Fibroblast of peridontal ligament (primary cell): ENCODE measurements around the gene LCLAT1.
A peak's percentile ranks its signal among the peaks of the same experiment; 100 is the strongest.
"Not testable (repeated sequence)": the region's sequence is repeated elsewhere in the genome, so short reads cannot be mapped to it uniquely, and the experiment has no call there.

Source experiments
- DNase-seq: peaks from one replicate; pipeline ENCODE4 v3.0.0-alpha.2; 2010; ENCODE audit errors: extremely low read depth

LCLAT1 gene

DNA sequence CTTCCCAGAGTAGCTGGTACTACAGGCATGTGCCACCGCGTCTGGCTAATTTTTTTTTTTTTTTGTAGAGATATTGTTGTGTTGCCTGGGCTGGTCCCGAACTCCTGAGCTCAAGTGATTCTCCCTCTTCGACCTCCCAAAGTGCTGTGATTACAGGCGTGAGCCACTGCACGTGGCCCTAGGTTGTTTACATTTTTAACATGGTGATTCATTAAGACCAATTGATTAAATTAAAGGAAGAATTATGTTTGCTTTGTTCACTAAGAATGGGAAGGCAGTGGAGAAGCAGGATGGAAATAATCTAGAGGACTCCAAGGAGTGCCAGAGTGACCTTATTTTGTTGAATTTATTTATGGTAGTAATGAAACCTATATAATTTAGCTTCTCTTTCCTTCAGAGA lies 7.5 kb downstream of the LCLAT1 start:
- DNase-seq = no peak

DNA sequence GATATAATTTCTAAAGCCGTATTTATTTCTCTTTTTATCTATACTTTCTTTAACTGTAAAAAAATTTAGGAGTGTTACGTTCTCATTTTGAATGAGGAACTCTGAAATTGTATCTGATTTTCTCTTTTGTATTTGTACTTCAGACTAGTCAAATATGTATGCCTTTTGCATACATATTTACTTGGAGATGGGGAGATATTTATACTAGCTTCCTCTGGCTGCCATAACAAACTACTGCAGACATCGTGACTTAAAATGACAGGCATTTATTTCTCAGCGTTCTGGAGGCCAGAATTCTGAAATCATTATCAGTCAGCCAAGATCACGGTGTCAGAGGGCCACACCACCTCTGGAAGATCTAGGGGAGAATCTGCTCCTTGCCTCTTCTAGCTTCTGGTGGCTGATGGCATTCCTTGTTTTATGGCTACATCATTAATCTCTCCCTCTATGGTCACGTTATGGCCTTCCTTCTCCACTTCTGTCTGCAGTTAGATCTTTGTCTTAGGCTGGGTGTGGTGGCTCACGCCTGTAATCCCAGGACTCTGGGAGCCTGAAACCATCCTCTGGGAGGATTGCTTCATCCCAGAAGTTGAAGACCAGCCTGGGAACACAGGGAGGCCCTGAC lies 8.2 kb downstream of the LCLAT1 start:
- no peak for DNase-seq

DNA sequence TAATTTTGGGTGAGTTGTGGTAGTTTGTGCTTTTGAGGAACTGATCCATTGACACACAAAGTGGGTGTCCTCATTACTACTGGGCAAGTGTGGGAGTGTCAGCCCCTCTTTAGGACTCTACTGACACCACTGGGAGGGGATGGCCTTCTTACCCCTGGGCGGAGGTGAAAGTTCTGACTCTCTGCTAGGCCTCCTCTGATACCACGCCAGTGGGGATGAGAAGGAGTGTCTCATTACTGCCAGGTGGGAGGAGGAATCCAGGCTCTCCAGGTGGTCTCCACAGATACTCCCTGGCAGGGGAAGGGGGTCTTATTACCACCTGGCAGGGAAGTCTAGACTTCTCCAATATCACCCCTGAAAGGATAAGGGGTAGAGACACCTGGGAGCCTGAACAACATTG lies 9.1 kb downstream of the LCLAT1 start:
- no peak for DNase-seq

DNA sequence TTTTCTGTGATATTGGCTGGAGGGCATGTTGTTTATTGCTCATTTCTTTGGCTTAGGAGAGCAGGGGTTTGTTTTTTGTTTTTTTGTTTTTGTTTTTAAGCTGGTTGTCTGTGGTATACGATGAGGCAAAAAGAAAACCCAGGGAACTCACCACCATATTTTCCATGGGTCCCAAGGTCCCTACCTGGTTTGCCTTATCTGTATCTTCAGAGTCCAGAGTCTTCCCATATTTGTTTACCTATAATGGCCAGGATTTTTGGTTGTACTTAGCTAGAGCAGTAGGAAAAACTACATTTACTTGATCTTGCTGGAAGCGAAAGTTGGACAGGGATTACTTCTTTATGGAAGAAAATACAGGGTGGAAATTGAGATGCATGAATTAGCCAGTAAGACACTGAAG lies 9.5 kb downstream of the LCLAT1 start:
- DNase-seq = no peak

DNA sequence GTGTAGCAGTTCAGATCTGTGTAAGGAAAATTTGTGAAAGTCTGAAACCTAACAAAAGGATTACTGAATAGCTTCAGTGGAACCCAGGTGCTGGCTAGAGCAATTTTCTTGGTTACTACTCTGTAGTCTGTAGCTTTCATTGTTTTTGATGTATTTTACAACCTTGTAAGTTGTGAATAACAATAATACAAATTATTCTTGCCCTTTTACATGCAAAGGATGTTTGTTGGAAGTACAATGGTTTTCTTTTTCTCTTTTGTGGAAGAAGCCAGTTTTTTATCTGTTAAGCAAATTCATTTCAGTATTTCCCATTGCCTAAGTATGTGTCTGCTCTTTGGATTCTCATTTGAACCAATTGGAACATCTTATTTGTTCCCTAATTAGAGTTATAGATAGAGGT lies 10.2 kb downstream of the LCLAT1 start:
- no peak for DNase-seq

DNA sequence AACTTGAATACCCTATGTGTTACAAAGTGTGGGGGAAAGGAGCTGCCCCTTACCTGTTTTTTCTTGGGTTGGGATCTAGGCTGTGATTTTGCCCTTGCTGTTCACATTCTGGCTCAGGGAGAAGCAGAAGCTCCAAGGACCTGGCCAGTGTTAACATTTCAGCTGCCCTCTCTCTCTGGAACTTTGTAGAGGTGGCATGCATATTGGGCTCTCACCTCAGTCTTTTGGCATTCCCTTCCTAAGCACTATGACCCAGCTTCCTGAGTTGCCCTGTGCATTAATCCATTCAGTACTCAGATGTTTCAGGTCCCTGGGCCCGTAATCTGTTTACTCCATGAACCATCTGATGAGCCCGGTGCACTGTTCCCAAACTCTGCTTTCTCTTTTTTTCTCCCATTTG lies 12.1 kb downstream of the LCLAT1 start:
- DNase-seq = no peak

DNA sequence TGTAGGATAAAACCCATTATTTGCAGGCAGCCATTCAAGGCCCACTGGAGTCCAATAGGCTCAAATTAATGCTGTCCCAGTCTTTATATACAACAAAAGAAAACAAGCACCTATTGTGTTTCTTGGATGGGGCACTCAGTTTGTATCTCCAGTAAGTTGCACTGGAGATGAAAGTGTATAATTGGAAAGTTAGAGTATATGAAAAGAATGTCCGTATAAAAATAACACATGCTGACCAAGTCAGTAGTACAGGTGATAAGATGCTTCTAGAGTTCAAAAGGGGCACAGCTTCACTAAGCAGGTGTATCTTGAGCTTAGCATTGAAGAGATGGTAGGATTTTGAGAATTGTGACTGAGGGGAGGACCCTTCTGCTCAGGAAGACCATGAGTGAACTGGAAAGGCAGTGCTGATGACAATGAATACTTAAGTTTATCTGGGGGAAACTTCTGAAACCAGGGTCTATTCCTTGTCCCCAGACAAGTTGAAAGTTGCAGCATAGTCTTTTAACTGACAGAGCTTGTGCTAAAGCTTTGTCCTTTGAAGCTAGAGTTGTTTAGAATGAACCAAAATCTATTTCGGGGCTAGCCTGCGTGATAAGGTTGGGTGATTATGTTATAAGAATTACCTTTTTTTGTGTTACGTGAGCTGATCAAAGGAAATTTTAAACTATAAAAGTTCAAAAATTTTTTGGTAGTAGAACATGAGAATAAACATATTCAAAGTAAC lies 15.2 kb downstream of the LCLAT1 start:
- DNase-seq = no peak

DNA sequence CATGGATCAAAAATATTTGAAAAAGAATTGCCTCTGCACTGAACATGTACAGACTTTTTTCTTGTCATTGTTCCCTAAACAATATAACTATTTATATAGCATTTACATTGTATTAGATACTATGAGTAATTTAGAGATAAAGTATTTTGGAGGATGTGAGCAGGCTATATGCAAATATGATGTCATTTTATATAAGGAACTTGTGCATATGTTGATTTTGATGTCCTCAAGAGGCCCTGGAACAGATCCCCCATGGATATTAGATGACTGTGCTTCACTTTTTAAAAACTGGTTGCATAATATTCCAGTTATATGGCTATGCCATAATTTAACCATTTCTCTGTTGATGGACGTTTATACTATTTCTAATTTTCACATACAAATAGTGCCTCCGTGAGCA lies 16.5 kb downstream of the LCLAT1 start:
- DNase-seq = no peak

DNA sequence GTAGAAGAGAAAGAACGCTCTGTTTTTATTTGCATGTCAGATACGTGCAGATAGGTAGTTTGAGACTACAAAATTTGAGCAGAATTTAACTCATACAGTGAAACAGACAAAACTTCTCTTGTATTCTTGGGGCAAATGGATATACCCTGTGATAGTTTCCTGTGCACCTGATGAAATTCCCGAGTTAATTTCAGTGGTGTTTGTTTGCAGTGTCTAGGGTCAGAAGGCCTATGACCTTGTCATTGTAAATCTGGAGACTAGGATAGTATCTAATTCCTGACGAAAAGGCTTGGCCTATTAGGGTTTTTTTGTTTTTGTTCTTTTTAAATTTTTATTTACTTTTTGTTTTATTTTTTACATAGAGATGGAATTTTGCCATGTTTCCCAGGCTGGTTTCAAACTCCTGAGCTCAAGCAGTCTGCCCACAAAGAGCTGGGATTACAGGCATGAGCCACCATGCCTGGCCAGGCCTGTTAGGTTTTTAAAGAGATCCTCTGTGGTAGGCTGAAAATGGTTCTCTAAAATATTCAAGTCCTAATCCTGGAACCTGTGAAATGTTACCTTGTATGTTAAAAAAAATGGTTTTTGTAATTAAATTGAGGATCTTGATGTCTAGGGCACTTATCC lies 17.6 kb downstream of the LCLAT1 start:
- no peak for DNase-seq

DNA sequence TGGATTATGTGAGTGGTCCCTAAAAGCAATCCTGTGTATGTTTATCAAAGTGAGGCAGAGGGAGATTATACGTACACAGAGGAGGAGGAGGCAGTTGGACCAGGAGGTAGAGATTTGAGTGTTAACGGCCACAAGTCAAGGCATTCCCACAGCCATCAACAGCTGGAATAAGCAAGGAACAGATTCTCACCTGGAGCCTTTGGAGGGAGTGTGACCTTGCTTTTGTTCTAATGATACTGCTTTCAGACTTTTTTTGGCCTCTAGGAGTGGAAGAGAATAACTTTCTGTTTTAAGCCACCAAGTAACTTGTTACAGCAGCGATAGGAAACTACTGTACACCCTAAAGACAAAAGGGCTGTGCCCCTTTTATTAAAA lies 18.1 kb downstream of the LCLAT1 start:
- DNase-seq = no peak

DNA sequence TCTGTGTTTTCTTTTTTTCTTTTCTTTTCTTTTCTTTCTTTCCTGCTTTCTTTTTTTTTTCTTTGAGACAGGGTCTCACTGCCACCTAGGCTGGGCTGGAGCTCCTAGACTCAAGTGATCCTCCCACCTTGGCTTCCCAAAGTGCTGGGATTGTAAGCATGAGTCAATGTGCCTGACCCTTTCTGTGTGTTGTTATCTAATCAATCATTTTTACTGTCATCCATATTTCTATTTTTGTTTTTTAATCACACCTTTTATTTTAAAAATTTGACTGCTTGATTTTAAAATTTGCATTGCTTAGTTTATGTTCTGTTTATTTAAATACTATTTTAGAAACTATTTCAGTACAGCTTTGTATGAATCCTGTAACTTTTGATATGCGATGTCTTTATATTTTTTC lies 19.2 kb downstream of the LCLAT1 start:
- DNase-seq = no peak

DNA sequence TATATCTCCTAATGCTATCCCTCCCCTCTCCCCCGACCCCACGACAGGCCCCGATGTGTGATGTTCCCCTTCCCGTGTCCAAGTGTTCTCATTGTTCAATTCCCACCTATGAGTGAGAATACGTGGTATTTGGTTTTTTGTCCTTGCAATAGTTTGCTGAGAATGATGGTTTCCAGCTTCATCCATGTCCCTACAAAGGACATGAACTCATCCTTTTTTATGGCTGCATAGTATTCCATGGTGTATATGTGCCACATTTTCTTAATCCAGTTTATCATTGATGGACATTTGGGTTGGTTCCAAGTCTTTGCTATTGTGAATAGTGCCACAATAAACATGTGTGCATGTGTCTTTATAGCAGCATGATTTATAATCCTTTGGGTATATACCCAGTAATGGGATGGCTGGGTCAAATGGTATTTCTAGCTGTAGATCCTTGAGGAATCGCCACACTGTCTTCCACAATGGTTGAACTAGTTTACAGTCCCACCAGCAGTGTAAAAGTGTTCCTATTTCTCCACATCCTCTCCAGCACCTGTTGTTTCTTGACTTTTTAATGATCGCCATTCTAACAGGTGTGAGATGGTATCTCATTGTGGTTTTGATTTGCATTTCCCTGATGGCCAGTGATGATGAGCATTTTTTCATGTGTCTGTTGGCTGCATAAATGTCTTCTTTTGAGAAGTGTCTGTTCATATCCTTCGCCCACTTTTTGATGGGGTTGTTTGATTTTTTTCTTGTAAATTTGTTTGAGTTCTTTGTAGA lies 20.2 kb downstream of the LCLAT1 start:
- not testable (repeated sequence) for DNase-seq

DNA sequence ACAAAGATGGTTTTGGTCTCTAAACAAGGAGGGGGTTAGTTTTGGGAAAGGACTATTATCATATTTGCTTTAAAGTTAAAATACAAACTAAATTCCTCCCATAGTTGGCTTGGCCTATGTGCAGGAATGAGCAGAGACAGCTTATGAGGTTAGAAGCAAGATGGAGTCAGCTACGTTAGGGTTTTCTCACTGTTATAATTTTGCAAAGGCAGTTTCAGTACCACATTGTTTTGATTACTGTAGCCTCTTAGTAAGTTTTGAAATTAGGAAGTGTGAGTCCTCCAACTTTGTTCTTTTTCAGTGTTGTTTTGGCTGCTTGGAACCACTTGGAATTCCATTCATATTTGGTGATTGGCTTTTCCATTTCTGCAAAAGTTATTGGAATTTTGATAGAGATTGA lies 23.4 kb downstream of the LCLAT1 start:
- DNase-seq = peak; percentile 76

DNA sequence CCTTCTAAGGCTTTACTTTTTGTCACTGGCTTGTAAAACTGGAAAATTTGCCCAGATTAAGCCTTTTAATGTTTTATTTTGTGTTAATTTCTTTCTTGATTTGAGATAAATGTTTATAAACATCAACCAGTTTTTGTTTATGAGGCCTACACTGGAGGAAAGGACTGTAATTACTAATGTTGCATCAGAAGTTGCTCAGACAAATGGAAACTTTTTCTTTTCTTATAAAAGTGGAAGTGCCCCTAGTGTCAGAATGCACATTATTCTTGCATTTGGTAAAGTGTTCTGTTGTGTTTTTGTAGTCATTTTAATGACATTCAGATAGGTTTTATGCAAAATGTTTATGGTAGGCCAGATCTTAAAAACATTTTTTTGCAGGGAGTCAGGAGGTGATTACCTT lies 25.3 kb downstream of the LCLAT1 start:
- DNase-seq = peak; percentile 41

DNA sequence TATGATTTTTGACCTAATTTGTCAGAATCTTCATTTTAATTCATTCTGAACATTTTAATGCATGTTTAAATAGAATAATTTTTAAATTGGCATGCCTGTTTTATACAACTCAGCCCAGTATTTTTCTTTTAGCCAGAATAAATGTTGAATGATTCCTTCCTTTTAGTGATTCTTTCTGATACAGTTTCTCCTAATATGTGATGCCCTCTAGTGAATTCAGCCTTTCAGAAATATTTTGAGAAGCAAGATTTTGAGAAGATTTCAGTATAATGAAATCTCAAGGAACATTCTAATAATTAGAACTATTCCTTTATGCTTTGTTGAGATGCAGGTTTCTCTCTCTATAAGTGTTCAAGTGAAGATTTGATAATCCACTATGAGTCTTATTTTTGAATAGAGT lies 28.5 kb downstream of the LCLAT1 start:
- DNase-seq = peak; percentile 29

DNA sequence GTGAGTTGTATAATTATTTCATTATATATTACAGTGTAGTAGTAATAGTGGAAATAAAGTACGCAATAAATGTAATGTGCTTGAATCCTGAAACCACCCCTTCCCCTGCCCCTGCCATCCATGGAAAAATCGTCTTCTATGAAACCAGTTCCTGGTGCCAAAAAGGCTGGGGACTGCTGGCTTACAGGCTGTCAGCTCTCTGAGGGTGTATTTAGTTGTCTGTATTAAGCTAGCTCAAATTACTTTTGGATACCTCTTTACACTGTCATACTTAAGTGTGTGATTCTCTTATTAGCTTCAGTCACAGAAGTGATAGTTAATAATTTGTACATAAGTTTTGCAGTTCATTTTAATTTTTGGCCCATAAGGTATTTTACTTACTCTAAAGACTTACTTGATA lies 29.6 kb downstream of the LCLAT1 start:
- no peak for DNase-seq

DNA sequence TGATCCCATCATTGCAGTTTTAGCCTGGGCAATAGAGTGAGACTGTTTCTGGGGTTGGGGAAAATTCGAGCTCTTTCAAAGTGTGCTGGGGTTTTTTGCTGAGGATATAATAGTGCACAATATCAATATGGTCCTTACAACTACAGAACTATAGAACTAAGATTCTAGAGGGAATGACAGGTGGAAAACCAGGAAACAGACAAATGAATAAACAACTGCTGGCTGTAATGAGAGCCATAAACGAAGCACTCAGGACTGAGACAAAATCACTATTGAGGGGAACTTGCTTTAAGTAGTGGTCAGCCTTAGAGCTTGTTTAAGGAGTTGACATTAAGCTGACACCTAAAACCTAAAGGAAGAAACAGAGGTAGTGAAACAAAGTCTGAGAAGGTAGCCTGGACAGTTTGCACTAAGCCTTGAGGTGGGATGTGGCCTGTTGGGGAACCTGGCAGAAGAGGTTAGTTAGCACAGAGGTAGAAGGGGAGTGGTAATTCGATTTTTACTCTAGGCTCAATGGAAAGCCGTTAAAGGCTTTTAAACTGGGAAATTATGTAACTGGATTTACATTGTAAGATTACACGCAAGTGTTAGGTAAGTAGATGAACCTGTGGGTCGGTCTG lies 33.8 kb downstream of the LCLAT1 start:
- DNase-seq = no peak

DNA sequence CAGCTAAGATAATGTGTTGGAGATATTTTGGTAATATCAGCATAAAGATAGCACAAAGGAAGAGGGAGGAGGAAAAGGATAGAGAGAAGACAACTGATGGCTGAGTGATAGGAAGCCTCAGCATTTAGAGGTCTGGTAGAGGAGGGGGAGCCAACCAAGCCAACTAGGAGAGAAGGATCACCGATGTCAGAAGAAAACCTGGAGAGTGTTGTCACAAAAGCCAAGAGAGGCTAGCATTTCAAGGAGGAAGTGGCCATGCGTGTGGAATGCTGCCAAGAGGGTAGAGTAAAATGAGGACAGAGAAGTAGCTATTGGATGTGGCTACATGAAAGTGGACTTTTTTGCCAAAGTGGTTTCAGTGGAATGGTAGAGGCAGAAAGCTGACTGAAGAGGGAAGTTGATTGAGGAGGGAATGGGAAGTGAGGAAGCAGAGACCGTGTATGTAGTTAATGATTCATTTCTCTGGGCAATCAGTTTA lies 34.3 kb downstream of the LCLAT1 start:
- DNase-seq = no peak

DNA sequence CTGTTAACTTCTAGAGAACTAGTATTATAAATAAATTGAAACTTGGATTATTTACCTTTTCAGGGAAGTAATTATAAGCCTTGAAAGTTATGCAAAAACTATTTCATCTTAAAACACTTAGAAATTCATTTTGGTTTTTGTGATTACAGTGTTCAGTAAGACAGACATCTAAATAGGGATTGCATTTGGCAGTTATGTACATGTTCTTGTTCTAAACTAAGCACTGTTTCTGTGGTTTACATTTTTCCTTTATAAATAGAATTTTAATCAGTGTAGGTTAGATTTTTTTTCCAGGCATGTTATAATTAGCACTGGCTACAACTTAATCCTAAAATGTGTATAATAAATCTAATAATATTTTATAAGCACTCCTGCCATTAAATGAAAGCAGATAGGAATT lies 35.0 kb downstream of the LCLAT1 start:
- DNase-seq = no peak

DNA sequence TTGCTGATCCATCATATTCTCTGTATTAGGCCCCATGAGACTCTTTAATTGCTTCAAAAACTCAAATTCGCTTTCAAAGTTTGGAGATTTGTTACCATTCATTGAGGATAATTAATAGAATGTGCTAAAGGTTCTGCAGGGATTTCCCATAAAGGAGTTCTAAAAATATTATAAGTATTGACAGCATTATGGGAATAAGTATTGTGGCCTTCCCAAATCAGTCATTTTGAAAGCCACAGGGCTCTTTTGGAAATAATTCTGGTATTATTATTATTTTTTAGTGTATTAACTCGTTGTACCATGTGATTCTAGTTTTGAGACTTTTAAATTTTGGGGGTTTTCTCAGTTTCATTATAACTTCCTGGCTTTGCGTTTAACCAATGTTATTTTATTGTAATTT lies 37.1 kb downstream of the LCLAT1 start:
- no peak for DNase-seq

DNA sequence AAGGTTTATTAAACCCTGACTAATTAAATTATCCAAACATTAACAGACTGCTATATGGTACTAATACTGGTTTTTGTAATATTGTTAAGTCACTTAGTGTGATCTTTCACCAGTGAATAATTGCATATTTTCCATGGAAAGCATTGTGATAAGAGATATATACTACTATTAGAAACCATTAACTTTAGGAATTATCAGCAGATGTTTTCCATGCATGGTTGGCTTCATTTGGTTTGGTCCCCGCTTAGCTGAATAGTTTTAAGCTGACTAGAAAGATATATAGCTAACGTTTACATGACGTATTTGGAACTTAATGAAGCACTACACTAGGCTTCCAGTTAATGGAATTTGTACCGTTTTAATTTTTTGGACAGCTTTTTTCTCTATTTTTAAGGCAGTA lies 37.9 kb downstream of the LCLAT1 start:
- DNase-seq = no peak

DNA sequence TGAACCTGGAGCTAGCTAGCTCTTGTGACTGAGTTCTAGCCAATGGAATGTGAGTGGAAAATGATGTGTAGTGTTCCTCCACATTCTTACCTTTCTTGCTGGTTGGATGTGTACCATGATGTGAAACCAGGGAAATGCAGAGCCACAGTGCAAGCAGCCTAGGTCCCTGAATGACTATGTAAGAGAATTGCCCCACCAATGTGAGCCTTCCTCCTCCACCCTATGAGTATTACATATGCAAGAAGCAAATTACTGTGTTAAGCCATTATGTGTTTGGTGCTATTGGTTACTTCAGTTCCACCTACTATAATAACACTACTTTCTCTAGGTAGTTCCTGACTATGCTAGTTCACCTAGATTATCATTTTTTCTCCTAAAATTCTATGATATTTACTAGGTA lies 39.6 kb downstream of the LCLAT1 start:
- DNase-seq = no peak
